RPMI7951 (cell line): ENCODE results near the gene GEN1. TPM values are rescaled to one million over a fixed set of nuclear protein-coding genes. Genes with fewer than 3 reads are reported as not detected.
A peak's percentile ranks its signal among the peaks of the same experiment; 100 is the strongest.

Experiments
- DNase-seq: peaks from one replicate; pipeline ENCODE4 v3.0.0-alpha.2; 2012; ENCODE audit warnings: low read depth
- total RNA-seq: library from RNA; depleted of rRNA; stranded (reverse); fragments of >200 nt; shearing (Covaris generic); gene quantifications from 2 replicates; pipeline ENCODE4 v1.2.3, GENCODE V29; 2014; rRNA removed

GEN1 gene
- 20.4 and 31.7 TPM in 2 replicates for total RNA-seq

GRCh38 chr2:17753803-17754663, at the start of gene GEN1, which contains the start of gene SMC6:
Gene GEN1, plus strand, starts transcription at chr2:17754138. Its CDS starts 5,806 bp downstream, at chr2:17759944.
Gene SMC6, minus strand, starts transcription at chr2:17753810. Its CDS starts 7,864 bp downstream, at chr2:17745946.
- peak; percentile 91 for DNase-seq

- no peak for DNase-seq
Measured at GRCh38 chr2:17706845-17707244, 47.1 kb upstream of the GEN1 start.

- DNase-seq = no peak
Measured at GRCh38 chr2:17708501-17708900, 45.4 kb upstream of the GEN1 start.

- DNase-seq = no peak
Measured at GRCh38 chr2:17709897-17710296, 44.0 kb upstream of the GEN1 start.

GRCh38 chr2:17710547-17711248, 43.2 kb upstream of the GEN1 start:
- DNase-seq = no peak

GRCh38 chr2:17713291-17713690, 40.6 kb upstream of the GEN1 start:
- no peak for DNase-seq

- DNase-seq = no peak
Measured at GRCh38 chr2:17717666-17718065, 36.3 kb upstream of the GEN1 start.

- DNase-seq = no peak
Measured at GRCh38 chr2:17718689-17719088, 35.2 kb upstream of the GEN1 start.

- DNase-seq = peak; percentile 6
Measured at GRCh38 chr2:17719562-17720371, 34.2 kb upstream of the GEN1 start.

- DNase-seq = no peak
Measured at GRCh38 chr2:17728210-17728609, 25.7 kb upstream of the GEN1 start.

GRCh38 chr2:17729880-17730279, 24.1 kb upstream of the GEN1 start:
- DNase-seq = no peak

- no peak for DNase-seq
Measured at GRCh38 chr2:17733599-17733998, 20.3 kb upstream of the GEN1 start.

- DNase-seq = no peak
Measured at GRCh38 chr2:17735864-17736263, 18.1 kb upstream of the GEN1 start.

- DNase-seq = no peak
Measured at GRCh38 chr2:17736989-17737388, 16.9 kb upstream of the GEN1 start.

- no peak for DNase-seq
Measured at GRCh38 chr2:17740203-17740602, 13.7 kb upstream of the GEN1 start.

- peak; percentile 44 for DNase-seq
Measured at GRCh38 chr2:17747684-17748452, 6.1 kb upstream of the GEN1 start.

- DNase-seq = no peak
Measured at GRCh38 chr2:17748745-17749144, 5.2 kb upstream of the GEN1 start.

- DNase-seq = no peak
Measured at GRCh38 chr2:17749753-17750438, 4.0 kb upstream of the GEN1 start.

GRCh38 chr2:17752246-17752645, 1.7 kb upstream of the GEN1 start:
- no peak for DNase-seq
